Hematopoietic multipotent progenitor cell treated with erythropoietin and hydrocortisone succinate and interleukin-3 and kit ligand, for 6 days (in vitro differentiated cells): ENCODE measurements around the gene PRELID3B.
"Not testable (repeated sequence)": the region's sequence is repeated elsewhere in the genome, so short reads cannot be mapped to it uniquely, and the experiment has no call there.

Experiments used
- DNase-seq: peaks from one replicate; pipeline ENCODE4 v3.0.0-alpha.2; 2015

Gene PRELID3B

GRCh38 chr20:59047938-59048680, 5.5 kb upstream of the PRELID3B start:
- no peak for DNase-seq

DNA sequence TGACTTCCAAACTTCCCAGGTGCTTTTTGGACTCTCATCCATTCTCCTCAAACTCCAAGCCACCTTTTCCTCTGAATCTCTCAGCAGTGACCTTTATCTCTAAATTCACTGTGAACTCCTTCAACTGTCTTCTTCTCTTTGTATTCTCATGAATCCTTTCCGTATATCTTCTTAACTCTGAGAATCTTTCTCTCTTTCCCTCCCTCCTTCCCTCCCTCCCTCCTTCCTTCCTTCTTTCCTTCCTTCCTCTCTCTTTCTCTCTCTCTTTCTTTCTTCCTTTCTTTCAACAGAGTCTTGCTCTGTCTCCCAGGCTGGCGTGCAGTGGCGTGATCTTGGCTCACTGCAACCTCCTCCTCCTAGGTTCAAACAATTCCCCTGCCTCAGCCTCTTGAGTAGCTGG, 4.3 kb upstream of the PRELID3B start:
- DNase-seq: no peak

DNA sequence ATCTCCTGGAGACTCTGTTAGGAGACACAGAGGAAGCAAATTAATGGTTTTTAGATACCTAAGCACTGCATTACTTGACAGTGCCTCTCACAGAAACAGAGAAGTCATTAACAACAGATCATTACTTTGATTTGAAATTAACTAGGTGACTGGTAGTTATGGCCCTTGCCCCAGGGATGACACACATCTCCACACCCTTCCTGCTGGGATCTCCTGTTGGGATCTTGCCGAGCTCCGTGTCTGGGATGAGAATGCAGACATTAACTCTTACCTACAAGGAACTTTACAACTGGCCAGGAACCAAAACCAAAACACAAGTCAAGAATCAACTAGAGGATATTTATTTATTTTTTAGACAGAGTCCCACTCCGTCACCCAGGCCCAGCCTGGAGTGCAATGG, 2.2 kb upstream of the PRELID3B start:
- no peak for DNase-seq

DNA sequence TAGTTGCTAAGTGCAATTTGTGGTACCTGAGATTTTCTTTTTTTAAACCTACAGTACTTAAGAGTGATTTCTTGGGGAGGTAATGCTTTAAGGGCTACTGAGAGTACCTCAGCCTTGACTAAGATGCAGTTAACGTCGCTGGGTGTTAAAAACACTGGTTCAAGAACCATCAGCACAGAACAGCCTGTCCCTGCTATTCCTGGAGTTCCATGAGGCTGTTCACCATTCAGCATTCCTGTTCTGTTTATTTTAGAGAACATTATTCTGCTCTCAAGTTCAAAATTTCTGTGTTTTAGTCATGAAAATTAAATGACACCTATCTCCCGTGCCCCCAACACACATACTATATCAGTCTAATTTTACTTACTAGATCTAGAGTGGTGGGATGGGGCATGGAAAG, 1.7 kb upstream of the PRELID3B start:
- no peak for DNase-seq

GRCh38 chr20:59043698-59044097, 1.1 kb upstream of the PRELID3B start:
- DNase-seq: no peak

GRCh38 chr20:59042796-59043631, 428 bp upstream of the PRELID3B start:
- DNase-seq: peak; percentile 96

- not testable (repeated sequence) for DNase-seq
Measured at GRCh38 chr20:59041487-59041886, 1.1 kb downstream of the PRELID3B start.

DNA sequence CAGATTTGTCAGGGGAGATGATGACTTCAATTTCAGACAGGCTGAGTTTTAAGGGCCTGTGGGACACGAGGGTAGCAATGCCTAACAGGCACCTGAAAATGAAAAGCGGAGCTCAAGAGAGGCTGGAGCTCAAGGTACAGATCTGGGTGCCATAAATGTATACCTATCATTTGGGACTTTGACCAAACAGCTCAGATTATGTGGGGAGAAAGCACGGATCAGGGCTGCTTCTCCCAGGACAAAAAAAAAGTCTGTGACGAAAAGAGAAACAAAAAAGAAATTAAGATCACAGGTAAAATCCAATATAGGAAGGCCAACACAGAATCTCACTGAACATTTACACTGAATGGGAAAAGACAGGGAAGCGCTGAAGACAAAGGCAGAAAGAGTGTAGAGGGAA, 1.9 kb downstream of the PRELID3B start:
- no peak for DNase-seq

GRCh38 chr20:59039233-59039632, 3.4 kb downstream of the PRELID3B start:
- no peak for DNase-seq

GRCh38 chr20:59037386-59037785, 5.2 kb downstream of the PRELID3B start:
- no peak for DNase-seq

DNA sequence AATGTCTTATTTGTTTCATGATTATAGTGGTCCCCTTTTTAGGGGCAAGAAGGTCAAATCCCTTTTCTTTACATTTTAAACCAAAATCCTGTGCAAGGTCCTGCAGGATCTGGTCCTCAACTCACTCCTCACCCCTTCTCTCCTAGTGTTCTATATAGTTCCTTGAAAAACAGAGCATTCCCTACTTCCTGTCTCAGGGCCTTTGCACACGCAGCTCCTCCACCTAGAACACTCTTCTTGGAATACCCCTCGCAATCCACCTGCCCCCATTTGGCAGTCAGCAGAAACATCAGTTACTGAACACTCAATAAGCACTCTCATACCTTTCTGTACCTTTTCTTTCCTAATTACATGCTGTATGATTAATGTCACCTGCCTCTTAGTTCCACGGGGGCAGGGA, 7.2 kb downstream of the PRELID3B start:
- no peak for DNase-seq

- no peak for DNase-seq
Measured at GRCh38 chr20:59033616-59034165, 8.9 kb downstream of the PRELID3B start.

- no peak for DNase-seq
Measured at GRCh38 chr20:59033093-59033492, 9.5 kb downstream of the PRELID3B start.

DNA sequence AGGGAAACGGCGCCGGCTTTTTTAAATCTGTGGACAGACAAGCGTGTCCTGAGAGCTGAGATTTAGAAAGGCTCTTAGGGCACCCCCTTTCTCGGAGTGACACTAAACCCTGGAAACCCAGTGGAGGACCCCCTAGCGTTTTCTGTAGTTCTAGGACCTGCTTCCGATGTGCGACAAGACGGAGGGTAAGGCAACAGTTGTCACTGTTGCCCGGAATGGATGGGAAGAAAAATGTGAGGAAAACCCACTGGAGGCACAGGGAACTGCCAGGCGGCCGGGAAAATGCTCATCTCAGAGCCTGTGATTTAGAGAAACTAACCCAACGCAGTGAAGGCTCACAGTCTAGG, 9.9 kb downstream of the PRELID3B start:
- DNase-seq: no peak

- peak; percentile 98 for DNase-seq
Measured at GRCh38 chr20:59032023-59032712, 10.4 kb downstream of the PRELID3B start, which contains the start of gene ATP5F1E. ATP5F1E (minus strand) TSS chr20:59032335; CDS start chr20:59032251, 84 bp downstream.

- DNase-seq: peak; percentile 29
Measured at GRCh38 chr20:59031564-59032022, 11.0 kb downstream of the PRELID3B start.

DNA sequence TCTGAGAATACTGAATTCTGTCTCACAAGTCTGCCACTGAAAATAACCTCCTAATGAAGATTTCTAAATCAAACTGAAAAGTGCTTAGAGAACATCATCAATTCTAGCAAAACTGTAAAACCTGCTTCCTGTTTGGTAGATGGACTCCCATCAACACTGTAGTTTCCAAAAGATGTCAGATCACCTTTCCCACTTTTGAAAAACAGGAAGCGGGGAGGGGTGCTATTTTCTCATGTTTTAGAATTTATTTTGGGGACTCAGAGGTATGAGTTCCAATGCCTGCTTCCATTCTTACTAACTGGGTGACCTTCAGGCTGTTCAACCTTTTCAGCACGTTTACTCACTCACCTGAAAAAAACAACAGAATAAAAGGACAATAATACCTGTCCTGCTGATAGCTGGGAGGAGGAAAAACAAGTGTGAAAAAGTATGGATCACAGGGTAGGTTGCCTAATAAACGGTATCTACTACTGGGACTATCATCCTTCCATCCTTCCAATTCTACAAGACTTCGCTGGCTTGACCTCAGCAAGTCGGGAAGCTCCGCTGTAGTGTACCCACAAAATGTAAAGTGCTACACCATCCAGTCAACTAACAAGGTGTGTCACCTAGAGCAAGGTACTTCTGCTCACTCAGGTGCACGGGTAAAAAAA, 11.5 kb downstream of the PRELID3B start:
- DNase-seq: no peak

GRCh38 chr20:59028812-59029211, 13.8 kb downstream of the PRELID3B start:
- no peak for DNase-seq

- no peak for DNase-seq
Measured at GRCh38 chr20:59027741-59028320, 14.8 kb downstream of the PRELID3B start.

GRCh38 chr20:59026904-59027740, 15.5 kb downstream of the PRELID3B start:
- no peak for DNase-seq

DNA sequence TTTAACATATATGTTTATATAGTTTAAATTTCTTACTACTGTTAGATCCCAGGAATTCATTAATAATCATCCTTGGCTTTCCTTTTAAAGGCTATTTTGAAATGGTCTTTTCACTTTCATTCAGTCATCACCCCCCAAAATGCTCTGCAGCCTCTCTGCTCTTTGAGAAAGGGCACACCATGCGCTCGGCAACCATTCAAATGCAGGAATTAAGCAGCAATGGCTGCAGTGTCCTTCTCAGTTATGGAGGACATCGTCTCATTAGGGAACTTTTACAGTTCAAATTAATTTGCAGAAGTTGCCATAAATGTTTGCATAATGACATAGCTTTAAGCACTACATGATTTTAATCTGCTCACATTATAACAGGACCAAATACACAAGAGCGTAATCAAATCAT, 17.1 kb downstream of the PRELID3B start:
- no peak for DNase-seq
